GM13976 (cell line): ENCODE results near the gene ABCA7.
A peak's percentile ranks its signal among the peaks of the same experiment; 100 is the strongest.

Experiments used
- DNase-seq: peaks from one replicate; pipeline ENCODE4 v3.0.0; 2012; ENCODE audit warnings: low spot score
- CTCF ChIP-seq: IDR thresholded peaks from 2 replicates; pipeline ENCODE4 v1.5.1; 2012; ENCODE audit warnings: borderline replicate concordance, mild to moderate bottlenecking; ENCODE audit not compliant: insufficient read depth; ENCODE audit errors: extremely low read depth, missing control alignments, control extremely low read depth
- in situ Hi-C: fragments of 300-500 bp; cut with MboI; formaldehyde crosslinking; loops from one replicate; pipeline ENCODE4 v1.12.0; 2022; ENCODE audit warnings: low sequenced_read_pairs, mixed read lengths, inconsistent platforms; ENCODE audit not compliant: unreplicated experiment

Gene ABCA7

GRCh38 chr19:1039646-1040475 is at the start of gene ABCA7:
Gene ABCA7, plus strand, starts transcription at chr19:1040107. Its CDS starts 1,255 bp downstream, at chr19:1041362.
- in situ Hi-C loops, result no loop called here
- peak; percentile 97 for DNase-seq
- TF ChIP-seq CTCF, result no peak

- no peak for TF ChIP-seq CTCF
- DNase-seq, result no peak
- in situ Hi-C loops, result no loop called here
Observed at GRCh38 chr19:990119-990571, 49.8 kb upstream of the ABCA7 start.

- no peak for TF ChIP-seq CTCF
- no peak for DNase-seq
- in situ Hi-C loops, result no loop called here
Observed at GRCh38 chr19:990746-991145, 49.2 kb upstream of the ABCA7 start.

GRCh38 chr19:991174-991931 is 48.6 kb upstream of the ABCA7 start:
- in situ Hi-C loops, result no loop called here
- DNase-seq, result peak; percentile 77
- TF ChIP-seq CTCF, result no peak

- no peak for TF ChIP-seq CTCF
- no peak for DNase-seq
- in situ Hi-C loops, result no loop called here
Observed at GRCh38 chr19:991932-992669, 47.8 kb upstream of the ABCA7 start.

GRCh38 chr19:992670-993055 is 47.2 kb upstream of the ABCA7 start:
- no peak for DNase-seq
- in situ Hi-C loops, result no loop called here
- no peak for TF ChIP-seq CTCF
